Loucy (cell line): Measurements from ENCODE around the gene MYO9A.

ENCODE experiments used
- H2AFZ ChIP-seq: fragments of 200-600 bp; sonication (generic); 2 replicates; pipeline ENCODE4 v1.6.0; 2016; ENCODE audit warnings: antibody characterized with exemption, mild to moderate bottlenecking, low read length, moderate library complexity
- H3F3A ChIP-seq: fragments of 200-600 bp; 2 replicates; pipeline ENCODE4 v1.6.0; 2016; ENCODE audit warnings: antibody characterized with exemption, low read depth, mild to moderate bottlenecking
- H3K27me3 ChIP-seq: fragments of 200-600 bp; sonication (generic); 2 replicates; pipeline ENCODE4 v1.6.1; 2014; ENCODE audit warnings: low read length, mild to moderate bottlenecking; ENCODE audit not compliant: insufficient read depth, poor library complexity, severe bottlenecking
- H3K36me3 ChIP-seq: fragments of 200-600 bp; sonication (generic); 2 replicates; pipeline ENCODE4 v1.6.1; 2016; ENCODE audit warnings: low read length; ENCODE audit not compliant: insufficient read depth
- H3K4me1 ChIP-seq: fragments of 200-600 bp; sonication (generic); 2 replicates; pipeline ENCODE4 v1.5.1; 2014; ENCODE audit warnings: low read length, mild to moderate bottlenecking; ENCODE audit not compliant: insufficient read depth, poor library complexity, severe bottlenecking
- H3K4me2 ChIP-seq: fragments of 200-600 bp; sonication (generic); 2 replicates; pipeline ENCODE4 v1.6.0; 2014; ENCODE audit warnings: antibody characterized with exemption, low read length, low read depth, mild to moderate bottlenecking; ENCODE audit not compliant: poor library complexity, severe bottlenecking
- H3K4me3 ChIP-seq: fragments of 200-600 bp; sonication (generic); 2 replicates; pipeline ENCODE4 v1.5.1; 2014; ENCODE audit warnings: low read length, mild to moderate bottlenecking, mixed read lengths; ENCODE audit not compliant: poor library complexity, severe bottlenecking
- H3K79me2 ChIP-seq: fragments of 200-600 bp; sonication (generic); 2 replicates; pipeline ENCODE4 v1.6.1; 2014; ENCODE audit warnings: low read length; ENCODE audit not compliant: insufficient read depth
- H3K9ac ChIP-seq: fragments of 200-600 bp; sonication (generic); 2 replicates; pipeline ENCODE4 v1.6.0; 2014; ENCODE audit warnings: mild to moderate bottlenecking, low read depth, low read length, moderate library complexity; ENCODE audit not compliant: poor library complexity, severe bottlenecking
- H3K9me2 ChIP-seq: fragments of 200-600 bp; sonication (generic); replicated peaks from 2 replicates; pipeline ENCODE4 v1.6.1; 2016; ENCODE audit warnings: low read depth, low read length, mixed read lengths
- H3K9me3 ChIP-seq: fragments of 200-600 bp; sonication (generic); 2 replicates; pipeline ENCODE4 v1.6.1; 2014; ENCODE audit warnings: mild to moderate bottlenecking, antibody characterized with exemption, low read length, low read depth; ENCODE audit not compliant: insufficient read depth
- H4K20me1 ChIP-seq: fragments of 200-600 bp; sonication (generic); 2 replicates; pipeline ENCODE4 v1.6.0; 2014; ENCODE audit warnings: antibody characterized with exemption, low read length, mild to moderate bottlenecking; ENCODE audit not compliant: insufficient read depth, poor library complexity, severe bottlenecking
- CTCF ChIP-seq: fragments of 200-600 bp; sonication (generic); conservative IDR thresholded peaks from 2 replicates; pipeline ENCODE4 v1.5.1; 2014; ENCODE audit warnings: mild to moderate bottlenecking, antibody characterized with exemption, low read length
- EZH2phosphoT487 ChIP-seq: fragments of 200-600 bp; IDR thresholded peaks from 2 replicates; pipeline ENCODE4 v1.6.1; 2018; ENCODE audit warnings: antibody characterized with exemption, mild to moderate bottlenecking, moderate library complexity, borderline replicate concordance

The MYO9A gene

GRCh38 chr15:71807691-71808091 is 310.3 kb downstream of the MYO9A start:
- Histone ChIP-seq H3K4me2 (no peak overlapping the region), H3K4me3 (no peak overlapping the region), H3K4me1 (no peaks in the 10 kb centered on the region), H3K36me3 (no peaks in the 10 kb centered on the region), H3K27me3 (no peaks in the 10 kb centered on the region), H3F3A (no peaks in the 10 kb centered on the region), H3K9ac (no peak overlapping the region), H3K9me2 (no peaks in the 10 kb centered on the region), H3K9me3 (no peaks in the 10 kb centered on the region), H2AFZ (no peak overlapping the region), H3K79me2 (no peaks in the 10 kb centered on the region), H4K20me1 (no peaks in the 10 kb centered on the region)
- TF ChIP-seq EZH2phosphoT487 (no peak), CTCF (no peak)

GRCh38 chr15:71807125-71807629 is 310.8 kb downstream of the MYO9A start:
- TF ChIP-seq EZH2phosphoT487 (no peak), CTCF (no peak)
- Histone ChIP-seq H3K4me1 (no peaks in the 10 kb centered on the region), H3K79me2 (no peaks in the 10 kb centered on the region), H2AFZ (no peak overlapping the region), H3K9ac (no peak overlapping the region), H3F3A (no peaks in the 10 kb centered on the region), H4K20me1 (no peaks in the 10 kb centered on the region), H3K4me3 (no peak overlapping the region), H3K36me3 (no peaks in the 10 kb centered on the region), H3K27me3 (no peaks in the 10 kb centered on the region), H3K4me2 (no peak overlapping the region), H3K9me3 (no peaks in the 10 kb centered on the region), H3K9me2 (no peaks in the 10 kb centered on the region)

GRCh38 chr15:71806452-71806931 is 311.5 kb downstream of the MYO9A start:
- Histone ChIP-seq H3F3A (no peaks in the 10 kb centered on the region), H3K79me2 (no peaks in the 10 kb centered on the region), H3K4me2 (no peak overlapping the region), H3K9me2 (no peaks in the 10 kb centered on the region), H3K4me3 (no peak overlapping the region), H3K9me3 (no peaks in the 10 kb centered on the region), H3K36me3 (no peaks in the 10 kb centered on the region), H2AFZ (no peak overlapping the region), H3K27me3 (no peaks in the 10 kb centered on the region), H4K20me1 (no peaks in the 10 kb centered on the region), H3K4me1 (no peaks in the 10 kb centered on the region), H3K9ac (no peak overlapping the region)
- TF ChIP-seq CTCF = no peak
- TF ChIP-seq EZH2phosphoT487 = no peak
